AG10803 (cell line): ENCODE results near the gene MARK2.

Experiments used
- DNase-seq: peaks from one replicate; pipeline ENCODE4 v3.0.0; 2010; ENCODE audit warnings: low read depth
- H3K4me3 ChIP-seq: 2 replicates; pipeline ENCODE4 v1.5.1; 2011; ENCODE audit warnings: mild to moderate bottlenecking, low read length, control low read depth
- CTCF ChIP-seq: conservative IDR thresholded peaks from 2 replicates; pipeline ENCODE4 v1.5.1; 2011; ENCODE audit warnings: mild to moderate bottlenecking, low read length, control low read depth, inconsistent platforms

Gene MARK2

GRCh38 chr11:63907063-63907462 lies 68.2 kb downstream of the MARK2 start:
- no peak for TF ChIP-seq CTCF
- H3K4me3 ChIP-seq = no peak overlapping the region
- DNase-seq = no peak

GRCh38 chr11:63907808-63908530 lies 69.1 kb downstream of the MARK2 start:
- no peak for TF ChIP-seq CTCF

GRCh38 chr11:63908631-63909401 lies 69.9 kb downstream of the MARK2 start:
- TF ChIP-seq CTCF = no peak
- H3K4me3 ChIP-seq = no peak overlapping the region
- DNase-seq = no peak

More at GRCh38 chr11:63907808-63908530, 69.1 kb downstream of the MARK2 start:
- DNase-seq = no peak
- no peak overlapping the region for H3K4me3 ChIP-seq

- no peak overlapping the region for H3K4me3 ChIP-seq
- DNase-seq = no peak
- TF ChIP-seq CTCF = no peak
These were observed 70.9 kb downstream of the MARK2 start for GRCh38 chr11:63909591-63910506.

- H3K4me3 ChIP-seq = no peak overlapping the region
- no peak for TF ChIP-seq CTCF
- DNase-seq = no peak
These were observed 71.8 kb downstream of the MARK2 start for GRCh38 chr11:63910675-63911074.

GRCh38 chr11:63911440-63911839 lies 72.5 kb downstream of the MARK2 start:
- H3K4me3 ChIP-seq = no peak overlapping the region
- TF ChIP-seq CTCF = no peak
- DNase-seq = no peak
